Activated naive CD8-positive, alpha-beta T cell (primary cell): ENCODE data around the gene MPC1.
"Not testable (repeated sequence)": the region's sequence is repeated elsewhere in the genome, so short reads cannot be mapped to it uniquely, and the experiment has no call there.

ENCODE experiments used
- H3K27ac Mint-ChIP-seq: one replicate; pipeline ENCODE4 v1.8.0; 2021; ENCODE audit warnings: mixed read lengths
- H3K27me3 Mint-ChIP-seq: one replicate; pipeline ENCODE4 v1.8.0; 2021; ENCODE audit warnings: mixed read lengths
- H3K36me3 Mint-ChIP-seq: one replicate; pipeline ENCODE4 v1.8.0; 2021; ENCODE audit warnings: mixed read lengths
- H3K4me1 Mint-ChIP-seq: one replicate; pipeline ENCODE4 v1.8.0; 2021; ENCODE audit warnings: low read depth, mixed read lengths
- H3K4me3 Mint-ChIP-seq: one replicate; pipeline ENCODE4 v1.8.0; 2021; ENCODE audit warnings: mild to moderate bottlenecking, mixed read lengths
- H3K9me3 Mint-ChIP-seq: one replicate; pipeline ENCODE4 v1.8.0; 2021; ENCODE audit warnings: low read depth, mixed read lengths

MPC1 gene

DNA sequence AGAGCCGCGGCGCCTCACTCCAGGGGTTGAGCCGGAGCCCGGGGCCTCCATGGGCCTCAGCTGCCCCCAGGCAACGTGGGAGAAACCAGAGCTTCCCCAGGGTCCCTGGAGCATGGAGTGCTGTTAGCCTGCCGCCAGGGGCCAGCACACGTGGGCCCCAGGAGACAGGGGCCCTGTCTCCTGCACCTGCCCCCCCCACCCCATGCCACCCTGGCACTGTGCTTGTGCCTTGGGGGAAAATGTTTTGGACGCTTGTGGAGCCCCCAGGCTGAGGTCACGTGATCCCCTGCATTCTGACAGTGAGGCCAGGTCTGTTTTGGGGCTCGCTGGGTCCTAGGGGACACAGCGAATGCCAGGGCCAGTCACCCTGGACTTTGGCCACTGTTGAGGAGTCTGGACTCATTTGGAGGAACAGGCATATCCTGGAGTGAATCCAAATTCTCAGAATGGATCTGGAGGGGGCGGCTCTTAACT, 30.2 kb upstream of the MPC1 start:
- H3K4me3 Mint-ChIP-seq: no peak overlapping the region
- H3K36me3 Mint-ChIP-seq: peaks cover 18% of the 10 kb centered on the region
- peak overlapping the region; percentile 34 for H3K27ac Mint-ChIP-seq
- no peaks in the 10 kb centered on the region for H3K9me3 Mint-ChIP-seq
- H3K4me1 Mint-ChIP-seq: peaks cover 77% of the 10 kb centered on the region
- no peaks in the 10 kb centered on the region for H3K27me3 Mint-ChIP-seq

- H3K36me3 Mint-ChIP-seq: peaks cover 18% of the 10 kb centered on the region
- H3K9me3 Mint-ChIP-seq: no peaks in the 10 kb centered on the region
- peak overlapping the region; percentile 90 for H3K27ac Mint-ChIP-seq
- peak overlapping the region; percentile 82 for H3K4me3 Mint-ChIP-seq
- no peaks in the 10 kb centered on the region for H3K27me3 Mint-ChIP-seq
- peaks cover 71% of the 10 kb centered on the region for H3K4me1 Mint-ChIP-seq
Observed at GRCh38 chr6:166412156-166412910, 29.6 kb upstream of the MPC1 start.

- Mint-ChIP-seq H3K36me3 (peaks cover 14% of the 10 kb centered on the region), H3K9me3 (no peaks in the 10 kb centered on the region), H3K4me1 (peaks cover 65% of the 10 kb centered on the region), H3K27me3 (no peaks in the 10 kb centered on the region), H3K27ac (peak overlapping the region; percentile 90), H3K4me3 (peak overlapping the region; percentile 82)
Observed at GRCh38 chr6:166411721-166412151, 29.0 kb upstream of the MPC1 start.

GRCh38 chr6:166411271-166411670, 28.5 kb upstream of the MPC1 start:
- Mint-ChIP-seq H3K27ac (peak overlapping the region; percentile 90), H3K9me3 (no peaks in the 10 kb centered on the region), H3K4me1 (peaks cover 61% of the 10 kb centered on the region), H3K4me3 (peak overlapping the region; percentile 82), H3K36me3 (peaks cover 9% of the 10 kb centered on the region), H3K27me3 (no peaks in the 10 kb centered on the region)

DNA sequence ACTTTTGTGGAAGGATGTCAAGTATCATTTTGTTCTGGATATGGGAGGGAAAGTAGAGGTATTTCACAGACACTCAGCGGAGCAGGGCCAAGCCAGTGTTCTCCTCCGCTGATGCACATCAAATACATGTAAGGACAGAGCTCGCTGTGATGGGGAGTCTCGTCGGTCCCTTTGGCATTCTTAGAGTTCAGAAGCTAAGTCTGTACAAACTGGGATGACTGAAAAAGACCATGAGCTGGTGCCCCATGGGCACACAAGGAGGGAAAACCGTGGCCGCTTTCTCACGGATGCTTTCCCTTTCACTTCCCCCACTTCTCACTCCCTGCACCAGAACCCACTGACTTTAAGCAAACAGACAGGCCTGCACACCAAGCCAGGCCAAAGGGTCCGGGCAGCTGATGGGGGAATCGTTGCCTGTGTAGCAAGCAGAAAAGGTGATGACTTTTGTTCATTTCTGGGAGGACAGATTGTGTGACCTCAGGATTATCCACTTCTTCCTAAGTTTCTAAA, 27.7 kb upstream of the MPC1 start:
- Mint-ChIP-seq H3K36me3 (peaks cover 3% of the 10 kb centered on the region), H3K27me3 (no peaks in the 10 kb centered on the region), H3K4me3 (peak overlapping the region; percentile 27), H3K27ac (peak overlapping the region; percentile 25), H3K4me1 (peaks cover 53% of the 10 kb centered on the region), H3K9me3 (no peaks in the 10 kb centered on the region)

DNA sequence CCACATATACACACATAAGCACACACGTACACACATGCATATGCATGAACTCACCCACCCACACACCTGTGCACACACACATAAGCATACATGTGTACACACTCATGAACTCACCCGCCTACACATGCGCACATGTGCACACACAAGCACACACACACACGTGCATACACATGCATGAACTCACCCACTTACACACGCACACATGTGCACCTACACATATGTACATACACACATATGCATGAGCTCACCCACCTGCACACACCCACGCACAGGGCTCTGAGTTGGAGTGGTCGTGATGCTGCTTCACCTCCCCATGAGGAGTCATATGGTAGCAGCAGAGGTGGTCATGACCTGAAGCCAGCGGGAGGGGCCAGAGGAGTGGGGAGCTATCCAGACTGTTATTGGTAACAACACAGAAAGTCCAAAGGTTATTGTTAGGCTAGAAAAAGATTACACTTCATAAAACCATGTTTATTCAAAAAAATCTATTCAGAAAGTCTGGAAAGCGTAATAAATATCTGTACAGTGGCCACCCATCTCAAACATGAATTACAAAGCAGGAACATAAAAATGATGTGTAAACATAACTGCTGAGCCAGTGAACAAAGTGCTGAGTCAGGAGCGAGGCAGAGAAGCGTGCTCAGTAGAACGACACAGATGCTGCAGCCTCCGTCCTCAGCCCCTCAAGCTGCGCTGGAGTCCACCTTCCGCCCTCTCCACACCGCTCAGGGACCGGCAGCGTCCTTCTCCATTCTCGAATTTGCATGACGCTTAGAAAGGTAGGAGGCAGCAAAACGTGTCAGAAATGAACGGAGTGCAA, 26.4 kb upstream of the MPC1 start:
- H3K4me3 Mint-ChIP-seq: no peak overlapping the region
- H3K27me3 Mint-ChIP-seq: no peaks in the 10 kb centered on the region
- no peaks in the 10 kb centered on the region for H3K36me3 Mint-ChIP-seq
- no peak overlapping the region for H3K27ac Mint-ChIP-seq
- H3K9me3 Mint-ChIP-seq: no peaks in the 10 kb centered on the region
- peaks cover 39% of the 10 kb centered on the region for H3K4me1 Mint-ChIP-seq

GRCh38 chr6:166406197-166406596, 23.5 kb upstream of the MPC1 start:
- Mint-ChIP-seq H3K9me3 (no peaks in the 10 kb centered on the region), H3K27me3 (no peaks in the 10 kb centered on the region), H3K36me3 (no peaks in the 10 kb centered on the region), H3K4me3 (no peak overlapping the region), H3K4me1 (peaks cover 16% of the 10 kb centered on the region), H3K27ac (no peak overlapping the region)

- Mint-ChIP-seq H3K27me3 (no peaks in the 10 kb centered on the region), H3K4me3 (no peak overlapping the region), H3K27ac (no peak overlapping the region)
Observed at GRCh38 chr6:166405386-166405785, 22.6 kb upstream of the MPC1 start.

GRCh38 chr6:166402582-166403277, 20.0 kb upstream of the MPC1 start:
- Mint-ChIP-seq H3K36me3 (peaks cover 3% of the 10 kb centered on the region), H3K4me1 (no peaks in the 10 kb centered on the region), H3K27ac (peak overlapping the region; percentile 41), H3K27me3 (no peaks in the 10 kb centered on the region), H3K4me3 (no peak overlapping the region), H3K9me3 (no peaks in the 10 kb centered on the region)

More at GRCh38 chr6:166405386-166405785, 22.6 kb upstream of the MPC1 start:
- Mint-ChIP-seq H3K9me3 (no peaks in the 10 kb centered on the region), H3K36me3 (no peaks in the 10 kb centered on the region), H3K4me1 (peaks cover 7% of the 10 kb centered on the region)

DNA sequence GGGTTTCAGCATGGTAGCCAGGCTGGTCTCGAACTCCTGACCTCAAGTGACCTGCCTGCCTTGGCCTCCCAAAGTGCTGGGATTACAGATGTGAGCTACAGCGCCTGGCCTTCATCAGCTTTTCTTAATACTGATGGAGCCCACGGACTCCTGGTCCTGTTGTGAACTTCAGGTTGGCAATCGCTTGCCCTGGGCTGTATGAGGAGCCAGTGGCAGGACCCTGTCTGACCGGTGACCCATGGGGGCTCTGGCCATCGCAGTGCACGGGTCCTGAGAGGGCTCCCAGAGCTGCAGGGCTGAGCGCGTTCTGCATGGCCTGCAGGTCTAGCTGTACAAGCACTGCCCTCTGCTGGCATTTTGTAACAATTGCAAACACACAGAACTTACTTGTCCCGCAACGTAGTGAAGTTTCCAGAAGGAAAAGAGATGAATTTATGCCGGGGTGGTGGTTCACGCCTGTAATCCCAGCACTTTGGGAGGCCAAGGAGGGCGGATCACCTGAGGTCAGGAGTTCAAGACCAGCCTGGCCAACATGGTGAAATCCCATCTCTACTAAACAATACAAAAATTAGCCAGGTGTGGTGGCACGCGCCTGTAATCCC, 18.0 kb upstream of the MPC1 start:
- not testable (repeated sequence) for H3K36me3 Mint-ChIP-seq, H3K27me3 Mint-ChIP-seq, H3K4me3 Mint-ChIP-seq, H3K27ac Mint-ChIP-seq, H3K4me1 Mint-ChIP-seq, H3K9me3 Mint-ChIP-seq

DNA sequence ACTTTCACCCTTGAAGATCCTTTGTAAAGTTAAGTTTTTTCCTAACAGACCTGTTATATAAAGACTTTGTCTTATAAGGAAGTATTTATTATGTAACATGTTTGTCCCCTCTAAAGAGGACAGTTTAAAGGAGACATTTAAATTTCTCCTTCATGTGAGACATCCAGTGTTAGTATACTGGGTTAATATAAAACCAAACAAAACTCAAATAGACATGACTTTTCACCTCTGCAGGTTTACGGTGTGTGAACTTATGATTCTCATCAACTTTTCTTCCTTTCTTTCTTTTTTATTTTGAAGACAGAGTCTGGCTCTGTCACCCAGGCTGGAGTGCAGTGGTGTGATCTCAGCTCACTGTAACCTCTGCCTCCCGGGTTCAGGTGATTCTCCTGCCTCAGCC, 17.4 kb upstream of the MPC1 start:
- H3K36me3 Mint-ChIP-seq: peaks cover 3% of the 10 kb centered on the region
- H3K27ac Mint-ChIP-seq: no peak overlapping the region
- no peak overlapping the region for H3K4me3 Mint-ChIP-seq
- no peaks in the 10 kb centered on the region for H3K27me3 Mint-ChIP-seq
- H3K9me3 Mint-ChIP-seq: no peaks in the 10 kb centered on the region
- H3K4me1 Mint-ChIP-seq: no peaks in the 10 kb centered on the region

DNA sequence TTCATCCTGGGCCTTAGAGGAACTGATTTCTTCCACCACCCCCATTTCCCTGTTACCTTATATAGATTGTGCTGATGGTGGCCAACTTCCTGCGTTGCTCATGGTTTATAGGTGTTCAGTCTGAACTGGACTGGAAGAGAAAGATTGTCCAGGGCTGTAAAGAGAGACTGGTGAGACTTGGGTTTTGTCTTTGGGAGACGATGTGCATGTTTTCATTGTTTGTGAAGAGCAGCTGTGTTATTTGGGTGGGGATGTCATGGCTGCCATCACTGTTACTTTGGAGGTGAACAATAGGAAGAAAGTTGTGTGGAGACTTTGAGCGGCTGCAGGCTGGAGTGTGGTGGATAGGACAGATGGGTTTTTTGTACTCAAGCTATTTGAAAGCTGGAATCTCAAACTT, 15.6 kb upstream of the MPC1 start:
- H3K4me1 Mint-ChIP-seq: no peaks in the 10 kb centered on the region
- H3K4me3 Mint-ChIP-seq: no peak overlapping the region
- no peak overlapping the region for H3K27ac Mint-ChIP-seq
- peaks cover 3% of the 10 kb centered on the region for H3K36me3 Mint-ChIP-seq
- H3K9me3 Mint-ChIP-seq: no peaks in the 10 kb centered on the region
- no peaks in the 10 kb centered on the region for H3K27me3 Mint-ChIP-seq

DNA sequence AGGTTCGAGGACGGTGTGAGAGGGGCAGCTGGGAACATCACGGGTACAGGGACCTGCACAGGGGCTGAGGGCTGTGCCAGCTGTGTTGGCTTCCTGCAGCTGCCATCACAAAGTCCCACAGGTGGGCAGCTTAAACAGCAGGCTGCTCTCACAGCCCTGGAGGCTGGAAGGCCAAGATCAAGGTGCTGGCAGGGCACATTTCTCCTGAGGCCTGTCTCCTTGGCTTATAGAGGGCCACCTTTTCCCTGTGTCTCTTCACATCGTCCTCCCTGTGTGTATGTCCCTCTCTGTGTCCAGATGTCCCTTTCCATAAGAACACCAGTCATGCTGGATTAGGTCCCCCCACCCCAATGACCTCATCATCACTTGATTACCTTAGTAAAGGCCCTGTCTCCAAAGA, 15.1 kb upstream of the MPC1 start:
- H3K4me1 Mint-ChIP-seq: no peaks in the 10 kb centered on the region
- H3K27ac Mint-ChIP-seq: no peak overlapping the region
- H3K36me3 Mint-ChIP-seq: peaks cover 3% of the 10 kb centered on the region
- H3K9me3 Mint-ChIP-seq: no peaks in the 10 kb centered on the region
- no peaks in the 10 kb centered on the region for H3K27me3 Mint-ChIP-seq
- H3K4me3 Mint-ChIP-seq: no peak overlapping the region

DNA sequence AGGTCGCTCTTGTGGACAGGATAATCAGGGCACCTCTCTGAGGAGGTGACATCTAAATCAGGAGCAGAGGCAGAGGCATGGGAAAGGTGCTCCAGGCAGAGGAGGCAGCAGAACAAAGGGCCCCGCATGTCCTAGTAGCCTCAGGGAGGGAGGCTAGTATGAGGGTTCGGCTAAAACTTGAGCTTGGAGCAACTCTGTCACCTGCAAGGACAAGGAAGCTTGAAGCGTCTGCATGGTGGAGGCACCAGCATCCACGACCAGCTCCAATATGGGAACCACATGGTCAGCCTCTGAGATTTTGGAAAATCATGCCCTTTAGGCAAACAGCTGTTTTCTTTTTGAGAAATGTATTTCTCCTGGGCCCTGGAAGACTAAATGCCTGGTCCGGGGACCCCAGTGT, 13.0 kb upstream of the MPC1 start:
- H3K4me3 Mint-ChIP-seq: no peak overlapping the region
- peaks cover 3% of the 10 kb centered on the region for H3K36me3 Mint-ChIP-seq
- H3K27ac Mint-ChIP-seq: no peak overlapping the region
- no peaks in the 10 kb centered on the region for H3K9me3 Mint-ChIP-seq
- H3K27me3 Mint-ChIP-seq: no peaks in the 10 kb centered on the region
- no peaks in the 10 kb centered on the region for H3K4me1 Mint-ChIP-seq
